HepG2 (cell line): ENCODE measurements around the gene U2AF2.

Experiments used
- BCL3 ChIP-seq: sonication (generic); formaldehyde crosslinking; IDR thresholded peaks from 2 replicates; pipeline ENCODE4 v1.5.1; 2020; ENCODE audit warnings: mild to moderate bottlenecking, missing genetic modification reagents, moderate library complexity
- IRF1 ChIP-seq: sonication (generic); formaldehyde crosslinking; IDR thresholded peaks from 2 replicates; pipeline ENCODE4 v1.4.0; 2020; ENCODE audit warnings: low read depth, mild to moderate bottlenecking, missing genetic modification reagents

GRCh38 chr19:55606471-55606787 lies 48.4 kb upstream of the U2AF2 start:
- TF ChIP-seq IRF1 (CRISPR knock-in tag) (no peak), BCL3 (CRISPR knock-in tag) (no peak)
